K562 (cell line): ENCODE data around the gene CCT7. TPM values are rescaled to one million over a fixed set of nuclear protein-coding genes. Genes with fewer than 3 reads are reported as not detected.
A peak's percentile ranks its signal among the peaks of the same experiment; 100 is the strongest.

Experiments
- CBFA2T3 ChIP-seq: fragments of 450-650 bp; IDR thresholded peaks from 2 replicates; pipeline ENCODE4 v1.6.1; 2017
- CREB1 ChIP-seq, 2 experiments: sonication (generic) in 1 of 2; formaldehyde crosslinking in 1 of 2; IDR thresholded peaks; 2 replicates each; pipeline versions ENCODE4 v1.6.1 to v1.8.0; 2012 to 2022; ENCODE audit warnings: inconsistent platforms in 1 of 2, mild to moderate bottlenecking in 1 of 2, missing genetic modification reagents in 1 of 2, moderate library complexity in 1 of 2
- EGR1 ChIP-seq: fragments of 450-650 bp; conservative IDR thresholded peaks from 2 replicates; pipeline ENCODE4 v1.6.1; 2017; ENCODE audit warnings: mild to moderate bottlenecking
- ERF ChIP-seq: fragments of 450-650 bp; formaldehyde crosslinking; IDR thresholded peaks from 2 replicates; pipeline ENCODE4 v1.4.0; 2020; ENCODE audit warnings: mild to moderate bottlenecking, mixed read lengths
- HMG20A ChIP-seq: fragments of 450-650 bp; formaldehyde crosslinking; conservative IDR thresholded peaks from 2 replicates; pipeline ENCODE4 v1.4.0; 2020; ENCODE audit warnings: mild to moderate bottlenecking, mixed read lengths
- KDM5B ChIP-seq: fragments of 200-600 bp; sonication (generic); IDR thresholded peaks from 2 replicates; pipeline ENCODE4 v1.6.1; 2012; ENCODE audit warnings: low read depth, mild to moderate bottlenecking, moderate library complexity, low read length, control low read depth, inconsistent platforms; ENCODE audit not compliant: insufficient replicate concordance
- PHB2 ChIP-seq: fragments of 450-650 bp; IDR thresholded peaks from 2 replicates; pipeline ENCODE4 v1.6.1; 2017; ENCODE audit warnings: low read depth
- PHF8 ChIP-seq: fragments of 200-600 bp; sonication (generic); IDR thresholded peaks from 2 replicates; pipeline ENCODE4 v1.6.1; 2012; ENCODE audit warnings: mixed run types, mild to moderate bottlenecking, inconsistent platforms, low read length, moderate library complexity, borderline replicate concordance
- PRMT5 ChIP-seq: sonication (generic); formaldehyde crosslinking; IDR thresholded peaks from 2 replicates; pipeline ENCODE4 v1.5.0; 2020; ENCODE audit warnings: missing genetic modification reagents
- THAP12 ChIP-seq: fragments of 250-450 bp; sonication (Bioruptor Pico); IDR thresholded peaks from 2 replicates; pipeline ENCODE4 v1.9.0; 2021; ENCODE audit warnings: mild to moderate bottlenecking, inconsistent platforms
- U2AF1 ChIP-seq: fragments of 200-400 bp; formaldehyde crosslinking; optimal IDR thresholded peaks from 2 replicates; pipeline ENCODE3; 2017; ENCODE audit warnings: mild to moderate bottlenecking, low read depth, low read length, moderate library complexity
- ZNF408 ChIP-seq: fragments of 250-450 bp; sonication (Bioruptor Pico); IDR thresholded peaks from 2 replicates; pipeline ENCODE4 v1.4.0; 2020; ENCODE audit warnings: low read depth, mild to moderate bottlenecking, moderate library complexity
- ZNF445 ChIP-seq: fragments of 250-450 bp; sonication (Bioruptor Pico); IDR thresholded peaks from 2 replicates; pipeline ENCODE4 v1.4.0; 2020; ENCODE audit warnings: low read depth, mild to moderate bottlenecking, moderate library complexity
- ZNF766 ChIP-seq: fragments of 200-800 bp; sonication (Bioruptor generic); conservative IDR thresholded peaks from 2 replicates; pipeline ENCODE4 v1.6.1; 2016; ENCODE audit warnings: missing genetic modification characterization, missing compliant biosample characterization
- polyA plus RNA-seq, 8 experiments: library from polyadenylated mRNA; depleted of rRNA in 4 of 8; stranded (reverse) in 5 of 8; unstranded in 3 of 8; fragments of >200 nt; fragmentation: Nextera tagmentation in 2 of 8; fragmentation: Illumina TruSeq in 1 of 8; extraction: Ambion mirVana in 2 of 8; extraction: Trizol in 1 of 8; gene quantifications; 2 replicates each; pipeline versions ENCODE4 v1.2.1 to v1.2.3, GENCODE V29; 2011 to 2014; ENCODE audit warnings: inconsistent platforms in 1 of 8, missing spikeins in 1 of 8
- total RNA-seq, 7 experiments: library from RNA; depleted of rRNA in 6 of 7; stranded (reverse); fragments of >200 nt in 6 of 7; fragmentation: Illumina TruSeq in 2 of 7; extraction: Trizol in 2 of 7; gene quantifications; 2 replicates each; pipeline versions ENCODE4 v1.2.1 to v1.2.3, GENCODE V29; 2011 to 2021; ENCODE audit warnings: low replicate concordance in 1 of 7
- TF ChIP-seq, protein P1 (sequence below): fragments of 450-650 bp; formaldehyde crosslinking; IDR thresholded peaks from 2 replicates; pipeline ENCODE4 v1.4.0; 2020; ENCODE audit warnings: mild to moderate bottlenecking, moderate library complexity
- TF ChIP-seq, protein P2 (sequence below): fragments of 250-450 bp; sonication (Bioruptor Pico); IDR thresholded peaks from 2 replicates; pipeline ENCODE4 v1.8.0; 2021; ENCODE audit warnings: mild to moderate bottlenecking, moderate library complexity
- TF ChIP-seq, protein P3 (sequence below): sonication (generic); formaldehyde crosslinking; IDR thresholded peaks from 2 replicates; pipeline ENCODE4 v1.8.0; 2023; ENCODE audit warnings: mild to moderate bottlenecking, missing genetic modification reagents
- TF ChIP-seq, protein P4 (sequence below), 2 experiments: fragments of 200-800 bp in 1 of 2; sonication (Bioruptor generic) in 1 of 2; sonication (generic) in 1 of 2; formaldehyde crosslinking in 1 of 2; IDR thresholded peaks in 1 of 2; conservative IDR thresholded peaks in 1 of 2; 2 replicates each; pipeline versions ENCODE4 v1.5.0 to v1.6.1; 2016 to 2020; ENCODE audit warnings: missing compliant biosample characterization in 1 of 2, missing genetic modification characterization in 1 of 2, missing genetic modification reagents in 1 of 2

CCT7 gene
- total and polyA plus RNA-seq, 9 of the 15 experiments (the other 6 are each of a cell fraction or from before 2014, with no cell fraction given), result 326 to 856 (median 638) TPM

DNA sequence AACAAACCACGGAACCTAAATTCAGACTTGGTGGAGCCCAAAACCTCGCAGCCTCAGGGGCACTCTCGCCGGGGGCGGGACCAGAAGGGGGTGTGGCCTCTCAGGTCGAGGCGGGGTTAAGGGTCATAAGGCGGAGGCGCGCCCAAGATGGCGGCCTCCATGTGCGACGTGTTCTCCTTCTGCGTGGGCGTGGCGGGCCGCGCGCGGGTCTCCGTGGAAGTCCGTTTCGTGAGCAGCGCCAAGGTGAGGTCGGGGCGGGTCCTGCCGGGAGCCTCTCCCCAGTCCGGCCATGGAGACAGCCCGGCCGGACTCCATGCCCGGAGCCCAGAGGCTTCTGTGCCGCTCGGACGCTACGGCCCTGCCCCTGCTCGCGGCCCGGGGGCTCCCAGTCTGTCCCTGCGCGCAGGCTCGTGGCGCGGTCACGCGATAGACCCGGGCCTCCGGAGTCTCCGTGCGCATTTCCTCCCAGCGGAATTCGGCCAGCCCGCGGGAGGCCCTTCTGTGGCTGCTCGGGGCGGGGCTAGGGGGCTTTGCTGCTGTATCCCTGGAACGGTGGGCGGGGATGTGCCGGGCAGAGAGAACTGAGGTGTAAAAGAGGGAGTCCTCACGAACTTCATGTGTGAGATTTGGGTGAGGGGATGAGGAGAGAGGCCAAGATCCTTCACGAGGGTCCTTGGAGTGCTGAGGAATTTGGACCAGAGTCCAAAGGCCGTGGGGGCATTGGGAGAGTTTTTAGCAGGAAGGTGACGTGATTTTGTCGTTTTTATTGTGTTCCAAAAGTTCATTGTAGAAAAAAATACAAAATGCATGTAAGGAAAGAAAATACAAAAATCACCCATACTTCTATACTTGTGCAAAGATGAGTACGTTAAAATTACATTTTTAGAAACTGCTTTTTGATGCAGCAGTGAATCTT is 19.7 kb upstream of the CCT7 start, which contains the start of gene SMYD5 (continued):
- TF ChIP-seq, protein P1, sequence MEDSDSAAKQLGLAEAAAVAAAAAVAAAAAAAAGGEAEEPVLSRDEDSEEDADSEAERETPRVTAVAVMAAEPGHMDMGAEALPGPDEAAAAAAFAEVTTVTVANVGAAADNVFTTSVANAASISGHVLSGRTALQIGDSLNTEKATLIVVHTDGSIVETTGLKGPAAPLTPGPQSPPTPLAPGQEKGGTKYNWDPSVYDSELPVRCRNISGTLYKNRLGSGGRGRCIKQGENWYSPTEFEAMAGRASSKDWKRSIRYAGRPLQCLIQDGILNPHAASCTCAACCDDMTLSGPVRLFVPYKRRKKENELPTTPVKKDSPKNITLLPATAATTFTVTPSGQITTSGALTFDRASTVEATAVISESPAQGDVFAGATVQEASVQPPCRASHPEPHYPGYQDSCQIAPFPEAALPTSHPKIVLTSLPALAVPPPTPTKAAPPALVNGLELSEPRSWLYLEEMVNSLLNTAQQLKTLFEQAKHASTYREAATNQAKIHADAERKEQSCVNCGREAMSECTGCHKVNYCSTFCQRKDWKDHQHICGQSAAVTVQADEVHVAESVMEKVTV (CRISPR knock-in tag), result no peak
- TF ChIP-seq ZNF408 (CRISPR knock-in tag), result no peak
- TF ChIP-seq CREB1 (IDR thresholded peaks at IDR 0.05), result peak; percentile 59
- TF ChIP-seq CREB1 (CRISPR knock-in tag; IDR thresholded peaks at IDR 0.05), result peak; percentile 39; the same call in 1 of the 2 replicates
- TF ChIP-seq ERF (CRISPR knock-in tag), result no peak
- TF ChIP-seq PHF8, result peak; percentile 79; the same call in 1 of the 2 replicates
- peak; percentile 76 for TF ChIP-seq KDM5B
- TF ChIP-seq PHB2, result no peak
- no peak for TF ChIP-seq CBFA2T3
- no peak for TF ChIP-seq PRMT5 (CRISPR knock-in tag)
- TF ChIP-seq U2AF1, result peak; percentile 80
- TF ChIP-seq, protein P2, sequence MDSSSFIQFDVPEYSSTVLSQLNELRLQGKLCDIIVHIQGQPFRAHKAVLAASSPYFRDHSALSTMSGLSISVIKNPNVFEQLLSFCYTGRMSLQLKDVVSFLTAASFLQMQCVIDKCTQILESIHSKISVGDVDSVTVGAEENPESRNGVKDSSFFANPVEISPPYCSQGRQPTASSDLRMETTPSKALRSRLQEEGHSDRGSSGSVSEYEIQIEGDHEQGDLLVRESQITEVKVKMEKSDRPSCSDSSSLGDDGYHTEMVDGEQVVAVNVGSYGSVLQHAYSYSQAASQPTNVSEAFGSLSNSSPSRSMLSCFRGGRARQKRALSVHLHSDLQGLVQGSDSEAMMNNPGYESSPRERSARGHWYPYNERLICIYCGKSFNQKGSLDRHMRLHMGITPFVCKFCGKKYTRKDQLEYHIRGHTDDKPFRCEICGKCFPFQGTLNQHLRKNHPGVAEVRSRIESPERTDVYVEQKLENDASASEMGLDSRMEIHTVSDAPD (CRISPR knock-in tag), result no peak
- no peak for TF ChIP-seq ZNF445
- TF ChIP-seq HMG20A (CRISPR knock-in tag), result no peak
- TF ChIP-seq, protein P3, sequence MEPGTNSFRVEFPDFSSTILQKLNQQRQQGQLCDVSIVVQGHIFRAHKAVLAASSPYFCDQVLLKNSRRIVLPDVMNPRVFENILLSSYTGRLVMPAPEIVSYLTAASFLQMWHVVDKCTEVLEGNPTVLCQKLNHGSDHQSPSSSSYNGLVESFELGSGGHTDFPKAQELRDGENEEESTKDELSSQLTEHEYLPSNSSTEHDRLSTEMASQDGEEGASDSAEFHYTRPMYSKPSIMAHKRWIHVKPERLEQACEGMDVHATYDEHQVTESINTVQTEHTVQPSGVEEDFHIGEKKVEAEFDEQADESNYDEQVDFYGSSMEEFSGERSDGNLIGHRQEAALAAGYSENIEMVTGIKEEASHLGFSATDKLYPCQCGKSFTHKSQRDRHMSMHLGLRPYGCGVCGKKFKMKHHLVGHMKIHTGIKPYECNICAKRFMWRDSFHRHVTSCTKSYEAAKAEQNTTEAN (CRISPR knock-in tag), result no peak
- TF ChIP-seq EGR1, result peak; percentile 99
- TF ChIP-seq ZNF766 (CRISPR knock-in tag), result no peak; the same call in 1 of the 2 replicates
- TF ChIP-seq, protein P4, sequence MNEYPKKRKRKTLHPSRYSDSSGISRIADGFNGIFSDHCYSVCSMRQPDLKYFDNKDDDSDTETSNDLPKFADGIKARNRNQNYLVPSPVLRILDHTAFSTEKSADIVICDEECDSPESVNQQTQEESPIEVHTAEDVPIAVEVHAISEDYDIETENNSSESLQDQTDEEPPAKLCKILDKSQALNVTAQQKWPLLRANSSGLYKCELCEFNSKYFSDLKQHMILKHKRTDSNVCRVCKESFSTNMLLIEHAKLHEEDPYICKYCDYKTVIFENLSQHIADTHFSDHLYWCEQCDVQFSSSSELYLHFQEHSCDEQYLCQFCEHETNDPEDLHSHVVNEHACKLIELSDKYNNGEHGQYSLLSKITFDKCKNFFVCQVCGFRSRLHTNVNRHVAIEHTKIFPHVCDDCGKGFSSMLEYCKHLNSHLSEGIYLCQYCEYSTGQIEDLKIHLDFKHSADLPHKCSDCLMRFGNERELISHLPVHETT (CRISPR knock-in tag; conservative IDR thresholded peaks at IDR 0.05 in 1 of 2, IDR thresholded peaks at IDR 0.05 in 1 of 2), result peak in 1 of 2 experiments; percentile 39; a peak in 1 of 4 replicates
- TF ChIP-seq THAP12 (CRISPR knock-in tag), result 0 out of 2 replicates have a peak, but pooled peaks have one; percentile 44
